GM12874 (cell line): Measurements from ENCODE around the gene TEX55.

Experiments used
- CTCF ChIP-seq: IDR thresholded peaks from 2 replicates; pipeline ENCODE4 v1.5.1; 2011; ENCODE audit warnings: low read depth, mild to moderate bottlenecking, control low read depth, low read length, moderate library complexity; ENCODE audit not compliant: insufficient read depth

TEX55 gene

GRCh38 chr3:119175872-119176756 is 30.1 kb downstream of the TEX55 start:
- TF ChIP-seq CTCF, result no peak

GRCh38 chr3:119176778-119177177 is 30.8 kb downstream of the TEX55 start:
- TF ChIP-seq CTCF, result no peak

- no peak for TF ChIP-seq CTCF
Measured at GRCh38 chr3:119177321-119177720, 31.4 kb downstream of the TEX55 start.

- TF ChIP-seq CTCF, result no peak
Measured at GRCh38 chr3:119181765-119182164, 35.8 kb downstream of the TEX55 start.

GRCh38 chr3:119184111-119184510 is 38.1 kb downstream of the TEX55 start:
- TF ChIP-seq CTCF, result no peak

GRCh38 chr3:119184796-119185570 is 39.0 kb downstream of the TEX55 start:
- no peak for TF ChIP-seq CTCF

GRCh38 chr3:119187266-119187665 is 41.3 kb downstream of the TEX55 start:
- no peak for TF ChIP-seq CTCF
